ENCODE data around the gene ANXA11. TPM values are rescaled to one million over a fixed set of nuclear protein-coding genes. Genes with fewer than 3 reads are reported as not detected.
"Not testable (repeated sequence)": the region's sequence is repeated elsewhere in the genome, so short reads cannot be mapped to it uniquely, and the experiment has no call there.

ANXA11 gene
- total RNA-seq, 2 donors from 2014 or later = 130 to 198 TPM

DNA sequence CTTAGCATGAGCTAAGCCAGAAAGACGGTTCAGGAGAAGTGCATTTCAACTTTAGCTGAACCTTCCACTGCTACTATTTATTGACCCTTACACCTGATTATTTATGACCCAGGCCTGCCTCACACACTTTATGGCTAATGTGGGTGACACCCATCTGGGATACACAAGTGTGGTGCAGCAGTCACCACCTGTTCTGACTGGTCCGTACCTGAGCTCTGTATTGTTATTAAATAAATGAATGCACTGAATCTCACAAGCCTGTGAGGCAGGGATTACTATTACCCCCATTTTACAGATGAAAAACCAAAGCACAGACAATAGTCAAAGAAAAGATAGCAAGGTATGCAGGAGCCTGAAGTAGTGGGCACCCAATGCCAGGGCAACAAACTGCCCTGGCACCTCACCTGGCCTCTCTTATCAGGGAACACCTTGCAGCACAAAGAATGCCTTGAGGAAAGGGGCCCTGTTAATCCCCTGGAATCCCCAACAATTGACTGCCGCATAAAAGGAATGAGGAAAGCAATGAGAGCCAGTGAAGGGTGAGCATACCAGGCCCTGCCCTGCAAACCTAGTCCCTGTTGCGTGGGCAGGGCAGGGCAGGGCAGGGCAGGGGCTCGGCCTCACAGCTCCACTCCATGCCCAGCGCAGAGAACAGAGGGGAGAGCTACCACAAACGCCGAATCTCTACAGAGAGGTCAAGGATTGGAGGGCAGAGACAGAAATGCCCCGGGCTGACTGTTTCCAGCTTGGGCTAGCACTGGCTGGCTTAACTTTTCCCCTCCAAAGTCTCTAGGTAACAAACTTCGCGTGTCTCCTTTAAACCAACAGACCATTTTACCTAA is 1.3 kb downstream of the ANXA11 start:
- ATAC-seq (ENCODE audit: insufficient number of reproducible peaks, low FRiP score, low read depth) (no peak), DNase-seq (ENCODE audit: low spot score) (no peak)
- peak overlapping the region; percentile 91 for H3K4me3 ChIP-seq
- peaks cover 57 to 81% of the 10 kb centered on the region in 2 donors for H3K4me1 ChIP-seq (ENCODE audit: control insufficient read depth in 1 of 2, low read depth in 2 of 2)
- TF ChIP-seq, protein P1, sequence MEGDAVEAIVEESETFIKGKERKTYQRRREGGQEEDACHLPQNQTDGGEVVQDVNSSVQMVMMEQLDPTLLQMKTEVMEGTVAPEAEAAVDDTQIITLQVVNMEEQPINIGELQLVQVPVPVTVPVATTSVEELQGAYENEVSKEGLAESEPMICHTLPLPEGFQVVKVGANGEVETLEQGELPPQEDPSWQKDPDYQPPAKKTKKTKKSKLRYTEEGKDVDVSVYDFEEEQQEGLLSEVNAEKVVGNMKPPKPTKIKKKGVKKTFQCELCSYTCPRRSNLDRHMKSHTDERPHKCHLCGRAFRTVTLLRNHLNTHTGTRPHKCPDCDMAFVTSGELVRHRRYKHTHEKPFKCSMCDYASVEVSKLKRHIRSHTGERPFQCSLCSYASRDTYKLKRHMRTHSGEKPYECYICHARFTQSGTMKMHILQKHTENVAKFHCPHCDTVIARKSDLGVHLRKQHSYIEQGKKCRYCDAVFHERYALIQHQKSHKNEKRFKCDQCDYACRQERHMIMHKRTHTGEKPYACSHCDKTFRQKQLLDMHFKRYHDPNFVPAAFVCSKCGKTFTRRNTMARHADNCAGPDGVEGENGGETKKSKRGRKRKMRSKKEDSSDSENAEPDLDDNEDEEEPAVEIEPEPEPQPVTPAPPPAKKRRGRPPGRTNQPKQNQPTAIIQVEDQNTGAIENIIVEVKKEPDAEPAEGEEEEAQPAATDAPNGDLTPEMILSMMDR (IDR thresholded peaks at IDR 0.05) = no peak
- no peaks in the 10 kb centered on the region for H3K36me3 ChIP-seq
- H3K27me3 ChIP-seq (replicated peaks; ENCODE audit: insufficient read depth) = no peaks in the 10 kb centered on the region
- H3K27ac ChIP-seq = peak overlapping the region; percentile 98
- H3K9me3 ChIP-seq = no peaks in the 10 kb centered on the region

DNA sequence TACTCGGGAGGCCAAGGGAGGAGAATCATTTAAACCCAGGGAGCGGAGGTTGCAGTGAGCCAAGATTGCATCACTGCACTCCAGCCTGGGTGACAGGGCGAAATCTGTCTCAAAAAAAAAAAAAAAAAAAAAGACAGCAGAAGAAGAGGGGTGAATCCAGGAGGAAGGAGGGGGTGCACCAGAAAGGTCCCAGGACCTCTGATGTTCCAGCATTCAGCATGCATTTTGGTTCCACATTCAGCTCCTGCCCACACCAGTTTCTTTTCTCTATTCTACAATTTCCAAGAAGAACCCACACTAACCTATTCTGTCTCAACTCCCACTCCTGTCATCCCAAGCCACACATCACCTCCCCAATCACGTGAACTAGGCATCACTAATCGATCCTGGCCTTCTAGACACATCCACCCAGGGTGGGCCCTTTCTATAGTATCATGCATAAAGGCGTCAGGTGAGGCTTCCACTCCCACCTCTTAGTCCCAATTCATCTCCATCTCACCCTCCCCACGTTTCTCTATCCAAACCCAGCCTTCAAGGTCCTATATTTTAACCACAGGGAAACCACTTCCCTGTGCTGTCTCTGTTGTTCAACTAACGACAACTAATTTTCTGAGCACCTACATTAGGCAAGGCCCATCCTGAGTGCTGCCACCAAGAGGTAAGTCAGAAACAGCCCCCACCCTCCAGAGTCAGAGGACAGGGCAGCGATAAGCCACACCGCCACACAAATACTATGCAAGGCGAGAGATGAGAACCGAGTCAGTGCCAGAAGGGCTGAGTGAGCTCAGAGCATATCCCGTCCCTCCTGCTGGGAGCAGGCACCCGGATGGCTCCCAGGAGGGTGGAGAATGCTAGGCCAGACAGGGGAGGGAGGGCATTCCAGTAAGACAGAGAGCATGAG is 2.2 kb downstream of the ANXA11 start:
- H3K27ac ChIP-seq = peak overlapping the region; percentile 98
- TF ChIP-seq, protein P1 (IDR thresholded peaks at IDR 0.05) = no peak
- H3K9me3 ChIP-seq = no peaks in the 10 kb centered on the region
- H3K4me3 ChIP-seq = peak overlapping the region; percentile 91
- ATAC-seq (ENCODE audit: insufficient number of reproducible peaks, low FRiP score, low read depth) = no peak
- H3K27me3 ChIP-seq (replicated peaks; ENCODE audit: insufficient read depth) = no peaks in the 10 kb centered on the region
- no peaks in the 10 kb centered on the region for H3K36me3 ChIP-seq
- H3K4me1 ChIP-seq (ENCODE audit: control insufficient read depth in 1 of 2, low read depth in 2 of 2) = peaks cover 63 to 83% of the 10 kb centered on the region in 2 donors
- no peak for DNase-seq (ENCODE audit: low spot score)

DNA sequence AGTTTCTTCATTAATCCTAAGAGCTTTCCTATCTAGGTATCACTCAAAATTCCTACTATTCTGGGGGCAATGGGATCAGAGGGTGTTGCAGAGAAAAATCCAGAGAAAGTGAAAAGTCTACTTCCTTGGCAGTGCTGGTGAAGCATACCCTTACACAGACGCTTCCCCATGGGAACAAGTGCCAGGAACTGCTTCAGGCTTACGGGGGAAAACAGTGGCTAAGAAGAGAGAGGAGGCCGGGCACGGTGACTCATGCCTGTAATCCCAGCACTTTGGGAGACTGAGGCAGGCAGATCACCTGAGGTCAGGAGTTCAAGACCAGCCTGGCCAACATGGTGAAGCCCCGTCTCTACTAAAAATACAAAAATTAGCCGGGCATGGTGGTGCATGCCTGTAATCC is 2.8 kb downstream of the ANXA11 start:
- not testable (repeated sequence) for DNase-seq (ENCODE audit: low spot score)
- Histone ChIP-seq H3K27ac (peak overlapping the region; percentile 76 to 98), H3K4me1 (ENCODE audit: control insufficient read depth in 1 of 2, low read depth in 2 of 2) (peaks cover 67 to 84% of the 10 kb centered on the region in 2 donors)

DNA sequence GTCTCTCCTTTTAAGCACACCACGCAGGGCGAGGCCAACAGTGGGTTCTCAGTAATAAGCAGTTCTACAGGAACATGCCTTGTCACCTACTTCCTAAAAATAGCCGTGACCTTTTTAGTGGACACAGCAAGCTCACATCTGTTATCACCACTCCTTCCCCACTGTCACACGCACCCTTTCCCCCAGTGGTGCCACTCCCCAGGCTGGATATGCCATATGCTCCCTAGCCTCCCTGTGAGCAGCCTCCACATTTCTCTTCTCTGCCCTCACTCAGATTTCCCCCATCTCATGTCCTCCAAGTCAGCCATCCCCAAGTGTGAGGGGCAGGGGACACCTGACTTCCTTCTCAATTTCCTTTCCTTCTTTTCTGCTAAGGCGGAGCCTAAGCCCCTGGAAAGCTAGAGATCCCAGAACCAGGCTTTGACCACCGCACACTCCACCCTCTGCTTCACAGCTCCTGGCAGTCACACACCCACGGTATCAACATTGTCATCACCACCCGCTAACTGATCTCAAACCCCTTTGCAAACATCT is 3.7 kb downstream of the ANXA11 start:
- no peak overlapping the region for H3K4me3 ChIP-seq
- H3K36me3 ChIP-seq = no peaks in the 10 kb centered on the region
- H3K9me3 ChIP-seq = no peaks in the 10 kb centered on the region
- H3K27ac ChIP-seq = peak overlapping the region; percentile 76 to 98
- TF ChIP-seq, protein P1 (IDR thresholded peaks at IDR 0.05) = no peak
- H3K4me1 ChIP-seq (ENCODE audit: control insufficient read depth in 1 of 2, low read depth in 2 of 2) = peaks cover 75 to 88% of the 10 kb centered on the region in 2 donors
- no peaks in the 10 kb centered on the region for H3K27me3 ChIP-seq (replicated peaks; ENCODE audit: insufficient read depth)
- no peak for DNase-seq (ENCODE audit: low spot score)
- no peak for ATAC-seq (ENCODE audit: insufficient number of reproducible peaks, low FRiP score, low read depth)

More for the DNA sequence above, 2.8 kb downstream of the ANXA11 start:
- not testable (repeated sequence) for H3K27me3 ChIP-seq (replicated peaks; ENCODE audit: insufficient read depth); H3K9me3 ChIP-seq; H3K36me3 ChIP-seq; ATAC-seq (ENCODE audit: insufficient number of reproducible peaks, low FRiP score, low read depth)
- H3K4me3 ChIP-seq = peak overlapping the region; percentile 91

DNA sequence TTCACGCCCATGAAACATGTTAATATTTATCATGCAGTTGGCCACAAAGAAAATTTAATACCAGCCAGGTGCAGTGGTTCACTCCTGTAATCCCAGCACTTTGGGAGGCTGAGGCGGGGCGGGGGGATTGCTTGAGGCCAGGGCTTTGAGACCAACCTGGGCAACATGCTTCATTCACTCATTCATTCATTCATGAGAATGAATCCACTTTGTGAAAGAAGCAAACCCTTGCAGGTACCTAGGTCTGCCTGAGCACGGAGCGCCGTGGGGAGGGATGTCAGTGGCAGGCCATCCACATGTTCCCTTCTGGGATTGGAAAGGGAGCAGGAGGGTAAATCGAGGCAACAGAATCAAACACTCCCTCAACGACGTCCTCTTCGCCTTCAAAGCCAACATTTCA is 4.7 kb downstream of the ANXA11 start:
- ATAC-seq (ENCODE audit: insufficient number of reproducible peaks, low FRiP score, low read depth) (no peak), DNase-seq (ENCODE audit: low spot score) (no peak)
- H3K9me3 ChIP-seq = no peaks in the 10 kb centered on the region
- H3K27ac ChIP-seq = peak overlapping the region; percentile 76 to 98
- no peaks in the 10 kb centered on the region for H3K36me3 ChIP-seq
- peaks cover 77 to 88% of the 10 kb centered on the region in 2 donors for H3K4me1 ChIP-seq (ENCODE audit: control insufficient read depth in 1 of 2, low read depth in 2 of 2)
- H3K4me3 ChIP-seq = peak overlapping the region; percentile 50
- H3K27me3 ChIP-seq (replicated peaks; ENCODE audit: insufficient read depth) = no peaks in the 10 kb centered on the region
- TF ChIP-seq, protein P1 (IDR thresholded peaks at IDR 0.05) = no peak
